ENCODE data around the gene OSCAR.

OSCAR gene

GRCh38 chr19:54081032-54081431 lies 19.6 kb downstream of the OSCAR start, which contains the start of gene TARM1:
TSS of gene TARM1 (minus strand) at chr19:54081365. CDS start at chr19:54081340, 25 bp downstream.
- DNase-seq = no peak

GRCh38 chr19:54077334-54077733 lies 23.3 kb downstream of the OSCAR start:
- no peak for DNase-seq

- DNase-seq = no peak
Observed at GRCh38 chr19:54074851-54075250, 25.8 kb downstream of the OSCAR start.

- no peak for DNase-seq
Observed at GRCh38 chr19:54073829-54074228, 26.8 kb downstream of the OSCAR start.

GRCh38 chr19:54069470-54069869 lies 31.1 kb downstream of the OSCAR start:
- no peak for DNase-seq

GRCh38 chr19:54063350-54064116 lies 37.1 kb downstream of the OSCAR start, which contains the start of gene VSTM1:
TSS of gene VSTM1 (minus strand) at chr19:54063897. CDS start at chr19:54063777, 120 bp downstream.
- no peak for DNase-seq

GRCh38 chr19:54062643-54063042 lies 38.0 kb downstream of the OSCAR start:
- no peak for DNase-seq

GRCh38 chr19:54047616-54048015 lies 53.0 kb downstream of the OSCAR start:
- no peak for DNase-seq

- no peak for DNase-seq
Observed at GRCh38 chr19:54045771-54046170, 54.8 kb downstream of the OSCAR start.

Data from NCI-H510A (cell line).